ENCODE data around the gene SLC34A1.
"Not testable (repeated sequence)": the region's sequence is repeated elsewhere in the genome, so short reads cannot be mapped to it uniquely, and the experiment has no call there.

SLC34A1 gene

GRCh38 chr5:177414481-177414880, 30.2 kb downstream of the SLC34A1 start:
- no peak for DNase-seq

- not testable (repeated sequence) for DNase-seq
These were observed 32.8 kb downstream of the SLC34A1 start for GRCh38 chr5:177417081-177417480.

- no peak for DNase-seq
These were observed 34.8 kb downstream of the SLC34A1 start for GRCh38 chr5:177419046-177419445.

GRCh38 chr5:177420472-177420871, 36.2 kb downstream of the SLC34A1 start:
- not testable (repeated sequence) for DNase-seq

GRCh38 chr5:177421062-177421798, 37.0 kb downstream of the SLC34A1 start:
- no peak for DNase-seq

GRCh38 chr5:177423671-177424070, 39.4 kb downstream of the SLC34A1 start:
- no peak for DNase-seq

- DNase-seq = no peak
These were observed 41.1 kb downstream of the SLC34A1 start for GRCh38 chr5:177425196-177425800.

- DNase-seq = peak; percentile 99
These were observed 41.7 kb downstream of the SLC34A1 start for GRCh38 chr5:177425801-177426565.

- DNase-seq = no peak
These were observed 42.5 kb downstream of the SLC34A1 start, which contains the start of gene GRK6 for GRCh38 chr5:177426566-177427210. TSS of gene GRK6 (plus strand) at chr5:177426676. CDS start at chr5:177426846, 170 bp downstream.

GRCh38 chr5:177427211-177427822, 43.1 kb downstream of the SLC34A1 start:
- DNase-seq = no peak

- no peak for DNase-seq
These were observed 43.8 kb downstream of the SLC34A1 start for GRCh38 chr5:177427919-177428573.

GRCh38 chr5:177428574-177429217, 44.5 kb downstream of the SLC34A1 start:
- no peak for DNase-seq

- no peak for DNase-seq
These were observed 45.2 kb downstream of the SLC34A1 start for GRCh38 chr5:177429248-177430040.

GRCh38 chr5:177430140-177430951, 46.1 kb downstream of the SLC34A1 start:
- DNase-seq = no peak

GRCh38 chr5:177430972-177431316, 46.7 kb downstream of the SLC34A1 start:
- no peak for DNase-seq

- DNase-seq = no peak
These were observed 47.3 kb downstream of the SLC34A1 start for GRCh38 chr5:177431317-177432142.

GRCh38 chr5:177432143-177432838, 48.1 kb downstream of the SLC34A1 start:
- DNase-seq = no peak
